DMS53 (cell line): ENCODE data around the gene CLIP1.
"Not testable (repeated sequence)": the region's sequence is repeated elsewhere in the genome, so short reads cannot be mapped to it uniquely, and the experiment has no call there.

Source experiments
- DNase-seq: peaks from one replicate; lab custom pipeline; 2025; lab: John Stamatoyannopoulos, UW

Gene CLIP1

DNA sequence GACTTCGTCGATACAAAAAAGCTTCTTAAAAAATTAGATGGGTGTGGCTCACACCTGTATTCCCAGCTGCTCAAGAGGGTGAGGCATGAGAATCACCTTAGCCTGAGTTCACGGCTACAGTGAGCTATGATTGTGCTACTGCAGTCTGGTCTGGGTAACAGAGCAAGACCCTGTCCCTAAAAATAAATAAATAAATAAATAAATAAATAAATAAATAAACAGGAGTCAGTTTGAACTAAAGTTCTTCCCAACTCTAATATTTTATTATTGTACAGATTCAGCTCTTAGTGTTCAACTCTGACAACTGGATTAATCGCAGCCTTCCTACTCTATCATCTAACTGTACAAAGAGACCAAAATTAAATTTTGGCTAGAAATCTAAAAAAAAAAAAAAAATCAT is 12.7 kb upstream of the CLIP1 start:
- no peak for DNase-seq

DNA sequence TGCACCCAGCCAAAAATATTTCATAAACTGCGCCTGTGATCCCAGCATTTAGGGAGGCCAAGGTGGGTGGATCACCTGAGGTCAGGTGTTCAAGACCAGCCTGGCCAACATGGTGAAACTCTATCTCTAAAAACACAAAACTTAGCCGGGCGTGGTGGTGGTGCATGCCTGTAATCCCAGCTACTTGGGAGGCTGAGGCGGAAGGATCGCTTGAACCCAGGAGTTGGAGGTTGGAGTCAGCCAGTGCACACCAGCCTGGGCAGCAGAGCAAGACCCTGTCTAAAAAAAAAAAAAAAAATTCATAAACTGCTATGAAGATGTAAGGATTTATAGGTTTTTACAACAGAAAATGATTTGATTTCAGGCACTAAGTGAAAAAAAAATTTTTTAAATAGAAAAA is 6.6 kb upstream of the CLIP1 start:
- not testable (repeated sequence) for DNase-seq

DNA sequence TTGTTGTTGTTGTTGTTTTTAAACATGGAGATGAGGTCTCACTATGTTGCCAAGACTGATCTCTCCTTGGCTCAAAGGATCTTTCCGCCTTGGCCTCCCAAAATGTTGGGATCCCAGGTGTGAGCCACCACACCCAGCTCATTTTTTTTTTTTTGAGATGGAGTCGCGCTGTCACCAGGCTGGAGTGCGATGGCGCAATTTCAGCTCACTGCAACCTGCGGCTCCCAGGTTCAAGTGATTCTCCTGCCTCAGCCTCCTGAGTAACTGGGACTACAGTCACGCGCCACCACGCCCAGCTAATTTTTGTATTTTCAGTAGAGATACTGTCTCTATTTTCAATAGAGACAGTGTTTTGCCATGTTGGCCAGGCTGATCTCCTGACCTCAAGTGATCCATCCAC is 4.9 kb upstream of the CLIP1 start:
- DNase-seq, result no peak

DNA sequence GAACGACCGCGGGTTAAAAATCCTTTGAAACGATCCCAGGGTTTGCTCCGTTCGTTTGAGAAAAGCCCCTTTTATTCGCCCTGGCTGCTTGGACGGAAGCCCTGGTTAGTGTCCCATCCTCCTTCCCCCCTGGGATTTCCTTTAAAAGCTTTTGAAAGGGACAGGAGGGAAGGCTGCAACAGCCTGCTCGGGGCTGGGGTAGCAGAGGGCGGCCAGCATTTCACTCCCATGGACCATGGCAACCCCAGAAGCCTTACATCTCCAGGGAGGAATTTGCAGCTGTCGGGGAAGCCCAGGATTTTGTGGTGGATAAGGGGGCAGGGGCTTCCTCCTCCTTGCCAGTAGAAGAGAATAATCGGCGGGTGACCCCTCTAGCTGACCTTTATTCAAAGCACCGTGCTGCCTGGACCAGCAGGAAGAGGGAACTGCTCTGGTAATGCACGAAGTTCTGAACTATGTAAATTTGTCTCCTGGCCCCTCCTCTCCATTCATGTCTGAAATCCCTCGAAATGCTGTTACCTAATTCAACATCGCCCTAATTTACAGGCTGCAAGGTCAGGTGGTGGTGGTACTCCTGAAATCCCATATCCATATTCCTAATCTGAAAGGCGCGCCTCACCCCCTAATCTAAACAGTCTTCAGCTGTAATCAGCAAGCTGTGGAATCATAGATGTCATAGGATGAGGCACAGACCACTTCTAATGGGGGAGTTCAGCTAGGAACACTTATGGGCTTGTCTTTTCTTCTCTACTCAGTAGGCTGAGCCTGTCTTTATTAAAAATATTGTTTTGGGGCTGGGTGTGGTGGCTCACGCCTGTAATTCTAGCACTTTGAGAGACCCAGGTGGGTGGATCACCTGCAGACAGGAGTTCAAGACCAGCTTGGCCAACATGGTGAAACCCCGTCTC is 1.0 kb upstream of the CLIP1 start:
- DNase-seq, result peak; percentile 68

DNA sequence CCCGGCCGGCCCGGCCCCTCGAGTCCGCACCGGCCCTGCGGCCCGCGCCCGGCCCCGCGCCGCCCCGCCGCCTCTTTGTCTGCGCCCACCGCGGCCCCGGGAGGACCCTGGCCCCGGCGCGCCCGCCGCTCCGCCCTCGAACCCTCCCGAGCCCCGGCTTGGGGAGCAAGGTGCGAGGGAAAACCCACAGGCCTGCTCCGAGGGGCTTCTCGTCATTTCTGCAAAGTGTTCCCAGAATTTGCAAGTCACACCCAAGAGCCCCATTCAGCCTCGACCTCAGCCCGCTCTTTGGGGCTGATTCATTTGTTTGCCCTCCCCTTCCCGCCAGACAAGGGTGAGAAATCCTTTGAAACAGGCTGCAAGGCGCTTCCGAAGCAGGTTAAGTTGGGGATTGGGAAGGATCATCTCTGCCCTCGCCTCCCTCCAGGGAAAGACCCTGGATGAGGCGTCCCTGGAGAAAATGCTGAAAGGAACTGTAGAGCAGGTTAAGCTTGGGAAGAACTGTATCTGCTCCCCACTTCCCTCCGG is 325 bp upstream of the CLIP1 start:
- DNase-seq, result peak; percentile 71

DNA sequence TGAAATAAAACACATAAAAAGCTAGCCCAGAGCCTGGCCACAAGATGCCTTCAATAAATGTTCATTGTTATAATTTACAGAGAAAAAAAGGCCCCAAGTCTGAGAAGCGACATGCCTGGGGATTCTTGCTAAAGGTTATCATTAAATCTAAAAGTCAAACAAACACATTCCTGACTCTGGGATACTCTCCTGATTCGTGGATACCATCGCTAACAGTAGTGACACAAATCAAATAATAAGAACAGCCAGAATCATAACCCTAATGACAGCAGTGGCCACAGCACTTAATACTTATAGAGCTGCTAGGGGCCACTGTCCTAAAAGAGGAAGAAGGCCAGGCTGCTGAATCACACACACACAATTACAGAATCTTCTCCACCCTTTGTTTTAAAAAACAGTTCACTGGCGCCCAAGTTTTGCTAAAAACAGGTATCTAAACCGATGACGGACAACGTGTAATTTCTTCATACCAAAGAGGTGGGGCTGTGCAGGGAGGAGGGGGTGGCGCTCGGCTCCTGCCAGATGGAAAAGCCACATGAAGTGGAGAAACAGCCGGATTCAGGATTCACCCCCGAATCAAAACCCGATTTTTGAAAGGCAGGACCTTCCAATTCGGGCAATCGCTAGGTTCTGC is 1.2 kb downstream of the CLIP1 start:
- DNase-seq, result peak; percentile 66

DNA sequence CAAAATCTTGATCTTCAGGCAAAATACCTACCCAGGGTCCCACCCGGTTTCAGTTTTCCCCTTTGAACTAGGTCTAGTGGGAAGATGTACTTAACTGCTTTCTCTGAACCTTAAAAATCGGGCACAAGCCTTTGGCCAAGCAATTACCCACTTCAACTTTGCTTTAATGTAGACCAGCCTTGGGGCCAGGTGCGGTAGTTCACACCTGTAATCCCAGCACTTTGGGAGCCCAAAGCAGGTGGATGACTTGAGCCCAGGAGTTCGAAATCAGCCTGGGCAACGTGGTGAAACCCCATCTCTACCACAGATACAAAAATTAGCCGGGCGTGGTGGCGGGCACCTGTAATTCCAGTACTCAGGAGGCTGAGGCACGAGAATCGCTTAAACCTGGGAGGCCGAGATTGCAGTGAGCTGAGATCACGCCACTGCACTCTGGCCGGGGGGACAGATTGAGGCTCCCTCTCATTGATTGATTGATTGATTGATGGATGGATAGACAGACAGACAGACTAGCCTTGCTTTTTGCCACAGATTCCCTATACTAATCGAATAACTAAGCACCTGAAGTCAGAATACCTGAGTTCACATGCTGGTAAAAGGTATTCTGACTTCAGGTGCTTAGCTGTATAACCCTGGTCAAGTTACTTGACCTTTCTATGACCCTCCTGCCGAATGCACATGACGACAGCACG is 1.9 kb downstream of the CLIP1 start:
- no peak for DNase-seq

DNA sequence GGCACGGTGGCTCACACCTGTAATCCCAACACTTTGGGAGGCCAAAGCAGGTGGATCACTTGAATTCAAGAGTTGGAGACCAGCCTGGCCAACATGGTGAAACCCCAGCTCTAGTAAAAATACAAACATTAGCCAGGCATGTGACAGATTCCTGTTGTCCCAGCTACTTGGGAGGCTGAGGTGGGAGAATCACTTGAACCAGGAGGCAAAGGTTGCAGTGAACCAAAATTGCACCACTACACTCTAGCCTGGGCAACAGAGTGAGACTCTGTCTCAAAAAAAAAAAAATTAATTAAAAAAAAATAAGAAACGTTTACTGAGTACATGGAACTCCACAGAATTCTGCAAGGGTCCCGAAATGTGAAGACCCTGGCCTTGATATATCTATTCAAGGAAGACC is 3.4 kb downstream of the CLIP1 start:
- DNase-seq, result not testable (repeated sequence)

DNA sequence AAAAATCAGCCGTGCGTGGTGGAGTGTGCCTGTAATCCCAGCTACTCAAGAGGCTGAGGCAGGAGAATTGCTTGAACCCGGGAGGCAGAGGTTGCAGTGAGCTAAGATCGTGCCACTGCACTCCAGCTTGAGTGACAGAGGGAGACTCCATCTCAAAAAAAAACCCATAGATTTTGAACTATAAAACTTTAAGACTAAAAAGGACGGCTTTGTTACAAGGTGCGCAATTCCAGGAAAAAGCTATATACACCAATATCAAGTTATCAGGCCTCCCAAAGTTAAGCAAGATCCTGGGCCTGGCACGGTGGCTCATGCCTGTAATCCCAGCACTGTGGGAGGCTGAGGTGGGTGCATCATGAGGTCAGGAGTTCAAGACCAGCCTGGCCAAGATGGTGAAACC is 6.8 kb downstream of the CLIP1 start:
- not testable (repeated sequence) for DNase-seq

DNA sequence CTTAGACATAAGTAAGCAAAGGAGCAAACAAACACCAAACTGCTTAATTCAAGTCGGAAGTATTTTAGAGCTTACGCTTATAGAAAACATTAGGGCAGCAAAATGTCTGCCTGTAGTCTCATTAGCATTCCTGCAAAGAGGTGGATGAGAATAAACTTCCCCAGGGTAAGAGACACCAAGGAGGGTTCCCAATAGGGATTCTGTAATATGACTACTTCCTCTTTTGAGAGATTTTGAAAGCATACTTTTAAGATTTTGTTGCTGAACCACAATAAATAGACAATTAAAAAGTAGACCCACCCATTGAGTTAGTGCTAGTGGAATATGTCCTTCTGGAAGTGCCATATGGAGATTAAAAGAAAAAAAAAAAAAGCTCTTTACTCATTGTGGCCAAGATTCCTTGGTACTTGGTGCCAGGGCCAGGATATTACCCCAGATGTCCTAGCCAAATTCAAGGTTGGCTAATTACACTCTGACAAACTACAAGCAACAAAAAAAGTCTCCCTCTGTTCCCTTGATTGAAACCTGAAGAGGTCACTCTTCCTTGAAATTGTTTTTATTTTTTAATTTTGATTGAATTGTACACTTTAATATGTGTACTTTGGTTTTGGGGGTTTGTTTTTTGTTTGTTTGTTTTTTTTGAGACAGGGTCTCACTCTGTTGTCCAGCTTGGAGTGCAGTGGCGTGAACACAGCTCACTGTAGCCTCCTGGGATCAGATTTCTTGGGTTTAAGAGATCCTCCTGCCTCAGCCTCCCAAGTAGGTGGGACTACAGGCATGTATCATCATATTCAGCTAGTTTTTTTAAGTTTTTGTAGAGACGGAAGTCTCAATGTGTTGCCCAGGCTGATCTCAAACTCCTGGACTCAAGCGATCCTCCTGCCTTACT is 8.7 kb downstream of the CLIP1 start:
- no peak for DNase-seq

DNA sequence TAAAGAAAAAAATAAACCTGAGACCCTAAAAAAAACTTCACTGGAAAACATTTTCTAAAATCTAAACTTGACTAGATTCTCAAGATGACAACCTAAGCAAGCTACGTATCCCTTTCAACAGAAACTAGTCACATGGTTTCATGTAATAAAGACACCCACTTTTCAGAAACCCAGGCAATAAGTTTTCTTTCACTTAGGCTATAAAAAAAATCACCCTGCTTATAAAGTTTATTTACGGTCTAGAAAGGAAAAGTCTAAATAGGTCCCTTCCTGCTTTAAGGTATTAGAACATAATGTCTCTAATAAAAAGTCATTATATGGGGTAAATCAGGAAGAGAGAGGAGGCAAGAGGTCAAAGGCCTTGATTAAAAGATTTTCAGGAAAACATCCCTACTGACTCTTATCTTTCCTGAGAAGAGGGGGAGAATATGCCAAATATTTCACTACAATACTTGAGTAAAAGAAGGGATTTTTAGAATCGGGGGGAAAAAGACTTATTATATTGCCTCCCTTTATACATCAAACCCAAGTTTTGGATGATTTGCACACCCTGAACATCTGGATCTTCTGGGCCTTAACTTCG is 9.5 kb downstream of the CLIP1 start:
- DNase-seq, result no peak

DNA sequence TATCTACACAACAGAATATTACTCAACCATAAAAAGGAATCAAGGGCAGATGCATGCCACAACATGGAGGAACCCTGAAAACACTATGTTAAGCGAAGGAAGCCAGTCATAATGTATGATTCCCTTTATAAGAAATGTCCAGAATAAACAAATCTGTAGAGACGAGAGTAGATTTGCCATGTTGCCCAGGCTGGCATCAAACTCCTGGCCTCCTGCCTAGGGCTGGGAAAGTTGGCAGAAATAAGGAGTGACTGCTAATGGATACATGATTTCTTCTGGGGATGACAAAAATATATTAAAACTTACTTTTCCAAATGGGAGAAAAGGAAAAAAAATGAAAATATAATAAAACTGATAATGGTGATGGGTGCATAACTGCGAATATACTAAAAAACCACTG is 10.9 kb downstream of the CLIP1 start:
- no peak for DNase-seq

DNA sequence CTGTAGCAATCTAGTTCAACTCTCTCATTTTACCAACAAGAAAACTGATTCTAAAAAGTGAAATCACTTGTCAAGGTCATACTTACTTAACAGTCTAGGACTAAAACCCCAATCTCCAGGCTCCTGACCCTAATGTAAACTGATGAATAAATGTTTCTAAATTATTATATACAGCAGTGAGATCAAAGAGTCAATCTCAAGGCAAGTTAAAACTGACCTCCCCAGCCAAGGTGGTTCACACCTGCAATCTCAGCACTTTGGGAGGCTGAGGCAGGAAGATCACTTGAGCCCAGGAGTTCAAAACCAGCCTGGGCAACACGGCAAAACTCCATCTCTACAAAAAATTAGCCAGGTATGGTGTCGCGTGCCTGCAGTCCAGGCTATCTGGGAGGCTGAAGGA is 15.3 kb downstream of the CLIP1 start:
- DNase-seq, result no peak

DNA sequence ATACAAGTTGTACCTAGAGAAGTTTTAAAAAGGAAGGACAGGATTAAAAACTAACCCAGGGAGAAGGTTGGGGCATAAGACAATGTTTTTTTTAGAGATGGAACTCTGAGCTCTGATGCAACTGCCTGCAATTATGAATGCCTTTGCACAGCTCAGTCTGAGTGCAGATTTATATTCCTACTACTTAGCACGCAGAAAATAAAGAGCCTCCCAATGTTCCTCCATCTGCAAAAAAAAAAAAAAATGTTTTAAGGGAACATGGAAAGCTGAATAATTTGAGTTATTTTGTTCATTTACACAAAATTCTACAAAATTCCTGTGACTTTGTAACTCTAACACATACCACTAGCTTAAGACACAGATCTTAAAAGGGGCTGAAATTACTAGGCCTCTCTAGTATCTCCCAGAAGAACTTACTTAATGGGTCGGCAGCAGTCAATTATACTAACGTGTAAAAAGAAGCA is 15.7 kb downstream of the CLIP1 start:
- DNase-seq, result no peak

DNA sequence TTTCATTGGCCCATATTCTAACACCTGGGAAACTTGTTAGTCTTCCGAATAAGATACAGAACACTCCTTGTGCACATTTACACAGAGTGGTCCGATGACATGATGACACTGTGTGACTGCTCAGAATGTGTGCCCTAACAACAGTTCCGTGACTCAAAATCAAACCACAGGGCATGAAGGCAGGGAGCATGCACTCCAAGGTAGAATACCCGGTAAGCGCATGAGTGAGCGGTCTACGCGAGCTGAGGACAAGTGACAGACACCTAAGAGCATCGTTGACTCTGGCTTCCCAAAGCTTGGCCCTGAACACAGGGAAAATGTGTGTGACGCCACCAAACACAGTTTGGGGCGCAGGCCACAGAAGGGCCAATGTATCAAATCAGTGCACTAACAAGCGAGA is 18.6 kb downstream of the CLIP1 start:
- DNase-seq, result no peak

DNA sequence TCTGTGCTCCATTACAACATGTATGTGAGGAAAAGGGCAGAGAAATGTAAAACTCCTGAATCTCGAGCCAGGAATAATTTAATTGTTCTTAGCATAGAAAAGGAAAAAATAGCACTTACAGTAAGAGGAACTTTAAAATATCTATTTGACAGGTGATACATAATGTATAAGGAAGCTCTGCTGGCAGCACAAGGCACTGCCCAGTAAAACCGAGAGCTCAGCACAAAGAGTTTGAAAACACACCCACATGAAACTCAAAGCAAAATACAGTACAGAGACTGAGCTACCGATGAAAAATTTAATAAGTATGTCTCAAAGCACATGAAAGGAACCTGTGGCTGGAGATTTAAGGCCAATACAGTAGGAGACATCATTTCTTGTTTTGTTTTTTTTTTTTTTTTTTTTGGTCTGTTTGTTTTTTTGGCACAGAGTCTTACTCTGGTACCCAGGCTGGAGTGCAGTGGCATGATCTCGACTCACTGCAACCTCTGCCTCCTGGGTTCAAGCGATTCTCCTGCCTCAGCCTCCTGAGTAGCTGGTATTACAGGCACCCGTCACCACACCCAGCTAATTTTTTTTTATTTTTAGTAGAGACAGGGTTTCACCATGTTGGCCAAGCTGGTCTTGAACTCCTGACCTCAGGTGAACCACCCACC is 19.2 kb downstream of the CLIP1 start:
- DNase-seq, result no peak

DNA sequence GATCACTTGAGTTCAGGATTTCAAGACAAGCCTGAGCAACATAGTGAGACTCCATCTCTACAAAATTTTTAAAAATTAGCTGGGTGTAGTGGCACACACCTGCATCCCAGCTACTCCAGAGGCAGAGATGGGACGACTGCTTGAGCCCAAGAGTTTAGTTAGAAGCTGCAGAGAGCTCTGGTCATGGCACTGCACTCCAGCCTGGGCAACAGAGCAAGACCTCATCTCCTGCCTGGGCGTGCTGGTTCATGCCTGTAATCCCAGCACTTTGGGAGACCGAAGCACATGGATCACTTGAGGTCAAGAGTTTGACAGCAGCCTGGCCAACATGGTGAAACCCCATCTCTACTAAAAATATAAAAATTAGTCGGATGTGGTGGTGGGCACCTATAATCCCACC is 20.2 kb downstream of the CLIP1 start:
- no peak for DNase-seq

DNA sequence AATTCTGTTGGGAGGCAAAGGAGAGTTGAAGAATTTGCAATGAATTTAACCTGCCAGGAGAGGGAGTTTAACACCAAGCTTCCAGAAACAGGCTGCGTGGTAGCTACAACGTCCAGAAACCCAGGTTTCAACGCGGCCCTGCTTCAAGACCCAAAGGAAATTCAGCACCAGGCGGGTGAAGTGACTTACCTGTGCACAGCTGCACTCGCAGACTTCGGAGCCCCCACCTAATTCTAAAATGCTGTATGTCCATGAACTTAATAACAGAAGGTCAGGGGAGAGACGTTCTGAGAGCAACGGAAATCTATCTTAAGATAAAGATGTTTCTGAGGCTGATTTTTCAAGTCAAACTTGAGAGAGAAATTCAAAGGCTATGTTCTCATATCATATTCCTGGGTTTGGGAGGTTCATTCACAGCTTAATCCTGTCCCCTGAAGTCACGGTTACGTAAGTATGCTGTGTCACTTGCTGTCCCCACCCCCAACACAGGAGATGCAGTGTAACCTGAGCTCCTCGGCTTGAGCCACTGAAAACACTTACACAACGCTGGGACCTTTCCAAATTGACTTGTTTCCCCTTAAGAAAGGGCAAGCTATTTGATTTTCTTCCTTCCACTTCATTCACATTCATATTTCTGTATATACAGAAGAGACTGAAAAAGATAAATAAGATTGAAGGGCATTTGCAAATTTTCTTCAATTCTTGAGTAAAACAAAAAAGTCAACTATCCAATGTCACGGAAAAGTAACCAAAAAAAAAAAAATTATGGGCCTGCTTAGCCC is 22.7 kb downstream of the CLIP1 start:
- peak; percentile 96 for DNase-seq

DNA sequence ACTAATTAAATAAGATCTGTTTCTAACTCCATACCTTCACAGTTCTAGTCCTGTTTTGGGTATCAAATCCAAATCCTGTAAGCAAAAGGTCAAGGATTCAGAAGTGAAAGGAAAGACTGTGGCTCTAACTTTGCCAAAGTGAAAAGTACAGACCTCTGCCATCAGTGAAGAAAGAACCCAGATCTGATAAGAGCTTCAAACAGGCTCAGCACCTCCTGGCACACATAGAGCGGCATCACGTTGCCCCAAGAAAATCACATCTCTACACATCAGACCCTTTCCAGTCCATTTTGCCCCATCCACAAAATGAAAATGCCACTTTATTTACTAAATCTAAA is 23.2 kb downstream of the CLIP1 start:
- no peak for DNase-seq

DNA sequence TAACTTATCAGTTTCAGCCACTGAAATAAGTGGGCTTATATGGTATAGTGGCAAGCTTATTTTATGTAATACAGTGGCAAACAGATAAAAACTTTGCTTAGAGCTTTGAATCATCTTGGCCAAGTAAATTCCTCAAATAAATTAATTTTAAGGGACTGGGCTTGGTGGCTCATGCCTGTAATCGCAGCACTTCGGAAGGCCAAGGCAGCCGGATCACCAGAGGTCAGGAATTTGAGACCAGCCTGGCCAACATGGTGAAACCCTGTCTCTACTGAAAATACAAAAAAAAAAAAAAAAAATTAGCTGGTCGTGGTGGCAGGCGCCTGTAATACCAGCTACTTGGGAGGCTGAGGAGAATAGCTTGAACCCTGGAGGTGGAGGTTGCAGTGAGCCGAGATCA is 24.5 kb downstream of the CLIP1 start:
- DNase-seq, result not testable (repeated sequence)
